ENCODE measurements around the gene PEX7. TPM values are rescaled to one million over a fixed set of nuclear protein-coding genes. Genes with fewer than 3 reads are reported as not detected.
"Not testable (repeated sequence)": the region's sequence is repeated elsewhere in the genome, so short reads cannot be mapped to it uniquely, and the experiment has no call there.

PEX7 gene
- total and polyA plus RNA-seq, 2 donors (not counting 1 experiment from before 2014, with no cell fraction given), result 10.2 to 18.0 TPM

DNA sequence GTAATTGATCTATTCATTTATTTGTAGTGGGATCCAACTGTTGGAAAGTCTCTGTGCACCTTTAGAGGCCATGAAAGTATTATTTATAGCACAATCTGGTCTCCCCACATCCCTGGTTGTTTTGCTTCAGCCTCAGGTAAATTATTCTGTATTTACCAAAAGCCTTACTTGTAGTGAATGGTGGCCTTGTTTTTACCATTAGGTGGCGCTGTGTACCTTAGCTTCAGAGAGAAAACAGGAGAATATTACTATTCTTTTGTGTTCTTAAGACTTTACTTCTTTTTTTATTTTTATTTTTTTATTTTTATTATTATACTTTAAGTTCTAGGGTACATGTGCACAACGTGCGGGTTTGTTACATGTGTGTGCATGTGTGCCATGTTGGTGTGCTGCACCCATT, 23.7 kb downstream of the PEX7 start:
- no peaks in the 10 kb centered on the region for H3K79me2 ChIP-seq (ENCODE audit: control insufficient read depth, insufficient read depth, low read length)

DNA sequence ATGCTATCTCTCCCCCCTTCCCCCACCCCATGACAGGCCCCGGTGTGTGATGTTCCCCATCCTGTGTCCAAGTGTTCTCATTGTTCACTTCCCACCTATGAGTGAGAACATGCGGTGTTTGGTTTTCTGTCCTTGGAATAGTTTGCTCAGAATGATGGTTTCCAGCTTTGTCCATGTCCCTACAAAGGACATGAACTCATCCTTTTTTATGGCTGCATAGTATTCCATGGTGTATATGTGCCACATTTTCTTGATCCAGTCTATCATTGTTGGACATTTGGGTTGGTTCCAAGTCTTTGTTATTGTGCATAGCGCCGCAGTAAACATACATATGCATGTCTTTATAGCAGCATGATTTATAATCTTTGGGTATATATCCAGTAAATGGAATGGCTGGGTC, 24.1 kb downstream of the PEX7 start:
- not testable (repeated sequence) for H3K36me3 ChIP-seq (ENCODE audit: control insufficient read depth, insufficient read depth, low read length); H3K27me3 ChIP-seq (ENCODE audit: control insufficient read depth, insufficient read depth, low read length); H2AFZ ChIP-seq (ENCODE audit: low read length); H3K4me3 ChIP-seq (replicated peaks in 1 of 4; ENCODE audit: control extremely low read depth in 1 of 4, insufficient read depth in 1 of 4, low read depth in 3 of 4, low read length in 4 of 4); H3K4me2 ChIP-seq (ENCODE audit: extremely low read depth, insufficient read depth, low read length); H4K20me1 ChIP-seq (ENCODE audit: control insufficient read depth, extremely low read depth, insufficient read depth, low read length); H3K9me3 ChIP-seq (ENCODE audit: control insufficient read depth, insufficient read depth, low read depth, low read length); H3K79me2 ChIP-seq (ENCODE audit: control insufficient read depth, insufficient read depth, low read length); H3K9ac ChIP-seq (ENCODE audit: insufficient read depth, low read length); H3K27ac ChIP-seq (ENCODE audit: insufficient read depth, low read length); H3K4me1 ChIP-seq (ENCODE audit: control insufficient read depth, extremely low read depth, insufficient read depth, low read length); DNase-seq (ENCODE audit: low read depth in 2 of 2)

More for the DNA sequence above, 23.7 kb downstream of the PEX7 start:
- Histone ChIP-seq H3K36me3 (ENCODE audit: control insufficient read depth, insufficient read depth, low read length) (no peaks in the 10 kb centered on the region), H3K27me3 (ENCODE audit: control insufficient read depth, insufficient read depth, low read length) (no peaks in the 10 kb centered on the region), H3K4me1 (ENCODE audit: control insufficient read depth, extremely low read depth, insufficient read depth, low read length) (no peaks in the 10 kb centered on the region), H2AFZ (ENCODE audit: low read length) (no peak overlapping the region), H3K4me3 (replicated peaks in 1 of 4; ENCODE audit: control extremely low read depth in 1 of 4, insufficient read depth in 1 of 4, low read depth in 3 of 4, low read length in 4 of 4) (no peak overlapping the region), H3K9me3 (ENCODE audit: control insufficient read depth, insufficient read depth, low read depth, low read length) (no peaks in the 10 kb centered on the region), H3K9ac (ENCODE audit: insufficient read depth, low read length) (no peak overlapping the region), H3K27ac (ENCODE audit: insufficient read depth, low read length) (no peak overlapping the region), H3K4me2 (ENCODE audit: extremely low read depth, insufficient read depth, low read length) (no peak overlapping the region), H4K20me1 (ENCODE audit: control insufficient read depth, extremely low read depth, insufficient read depth, low read length) (no peaks in the 10 kb centered on the region)
- DNase-seq (ENCODE audit: low read depth in 2 of 2), result peak; percentile 56 to 81
- TF ChIP-seq, protein P1, sequence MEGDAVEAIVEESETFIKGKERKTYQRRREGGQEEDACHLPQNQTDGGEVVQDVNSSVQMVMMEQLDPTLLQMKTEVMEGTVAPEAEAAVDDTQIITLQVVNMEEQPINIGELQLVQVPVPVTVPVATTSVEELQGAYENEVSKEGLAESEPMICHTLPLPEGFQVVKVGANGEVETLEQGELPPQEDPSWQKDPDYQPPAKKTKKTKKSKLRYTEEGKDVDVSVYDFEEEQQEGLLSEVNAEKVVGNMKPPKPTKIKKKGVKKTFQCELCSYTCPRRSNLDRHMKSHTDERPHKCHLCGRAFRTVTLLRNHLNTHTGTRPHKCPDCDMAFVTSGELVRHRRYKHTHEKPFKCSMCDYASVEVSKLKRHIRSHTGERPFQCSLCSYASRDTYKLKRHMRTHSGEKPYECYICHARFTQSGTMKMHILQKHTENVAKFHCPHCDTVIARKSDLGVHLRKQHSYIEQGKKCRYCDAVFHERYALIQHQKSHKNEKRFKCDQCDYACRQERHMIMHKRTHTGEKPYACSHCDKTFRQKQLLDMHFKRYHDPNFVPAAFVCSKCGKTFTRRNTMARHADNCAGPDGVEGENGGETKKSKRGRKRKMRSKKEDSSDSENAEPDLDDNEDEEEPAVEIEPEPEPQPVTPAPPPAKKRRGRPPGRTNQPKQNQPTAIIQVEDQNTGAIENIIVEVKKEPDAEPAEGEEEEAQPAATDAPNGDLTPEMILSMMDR (conservative IDR thresholded peaks at IDR 0.05 in 1 of 2, IDR thresholded peaks at IDR 0.05 in 1 of 2; ENCODE audit: low read depth in 1 of 2, low read length in 2 of 2), result peak; percentile 60 to 85
- TF ChIP-seq EZH2 (IDR thresholded peaks at IDR 0.05; ENCODE audit: low read length, missing control alignments), result no peak

DNA sequence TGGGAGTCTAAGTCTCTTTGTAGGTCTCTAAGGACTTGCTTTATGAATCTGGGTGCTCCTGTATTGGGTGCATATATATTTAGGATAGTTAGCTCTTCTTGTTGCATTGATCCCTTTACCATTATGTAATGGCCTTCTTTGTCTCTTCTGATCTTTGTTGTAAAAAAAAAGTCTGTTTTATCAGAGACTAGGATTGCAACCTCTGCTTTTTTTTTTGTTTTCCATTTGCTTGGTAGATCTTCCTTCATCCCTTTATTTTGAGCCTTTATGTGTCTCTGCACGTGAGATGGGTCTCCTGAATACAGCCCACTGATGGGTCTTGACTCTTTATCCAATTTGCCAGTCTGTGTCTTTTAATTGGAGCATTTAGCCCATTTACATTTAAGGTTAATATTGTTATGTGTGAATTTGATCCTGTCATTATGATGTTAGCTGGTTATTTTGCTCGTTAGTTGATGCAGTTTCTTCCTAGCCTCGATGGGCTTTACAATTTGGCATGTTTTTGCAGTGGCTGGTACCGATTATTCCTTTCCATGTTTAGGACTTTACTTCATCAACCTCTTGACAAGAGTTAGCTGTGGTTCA, 27.7 kb downstream of the PEX7 start:
- H3K36me3 ChIP-seq (ENCODE audit: control insufficient read depth, insufficient read depth, low read length); H3K4me3 ChIP-seq (replicated peaks in 1 of 4; ENCODE audit: control extremely low read depth in 1 of 4, insufficient read depth in 1 of 4, low read depth in 3 of 4, low read length in 4 of 4); H3K4me1 ChIP-seq (ENCODE audit: control insufficient read depth, extremely low read depth, insufficient read depth, low read length); H3K27ac ChIP-seq (ENCODE audit: insufficient read depth, low read length); H3K9ac ChIP-seq (ENCODE audit: insufficient read depth, low read length); H3K27me3 ChIP-seq (ENCODE audit: control insufficient read depth, insufficient read depth, low read length); H3K79me2 ChIP-seq (ENCODE audit: control insufficient read depth, insufficient read depth, low read length); H2AFZ ChIP-seq (ENCODE audit: low read length); H4K20me1 ChIP-seq (ENCODE audit: control insufficient read depth, extremely low read depth, insufficient read depth, low read length); DNase-seq (ENCODE audit: low read depth in 2 of 2); H3K4me2 ChIP-seq (ENCODE audit: extremely low read depth, insufficient read depth, low read length); H3K9me3 ChIP-seq (ENCODE audit: control insufficient read depth, insufficient read depth, low read depth, low read length): not testable (repeated sequence)

DNA sequence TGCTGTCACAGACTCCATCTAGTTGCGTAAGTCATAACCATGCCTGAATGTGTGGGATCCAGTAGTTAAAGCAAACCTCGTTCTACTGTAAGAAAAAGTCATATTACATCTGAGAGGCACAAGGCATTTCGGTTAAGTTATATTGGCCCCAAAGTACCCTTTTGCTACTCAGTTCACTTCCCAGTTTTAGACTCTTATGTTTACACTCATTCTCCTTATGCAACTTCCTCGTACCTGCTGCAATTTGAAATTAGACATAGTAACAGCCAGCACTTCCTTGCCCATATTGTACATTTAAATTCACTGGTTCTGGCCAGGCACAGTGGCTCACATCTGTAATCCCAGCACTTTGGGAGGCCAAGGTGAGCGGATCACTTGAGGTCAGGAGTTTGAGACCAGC, 37.0 kb downstream of the PEX7 start:
- Histone ChIP-seq H3K79me2 (ENCODE audit: control insufficient read depth, insufficient read depth, low read length) (no peaks in the 10 kb centered on the region), H2AFZ (ENCODE audit: low read length) (no peak overlapping the region), H3K4me3 (replicated peaks in 1 of 4; ENCODE audit: control extremely low read depth in 1 of 4, insufficient read depth in 1 of 4, low read depth in 3 of 4, low read length in 4 of 4) (no peak overlapping the region), H4K20me1 (ENCODE audit: control insufficient read depth, extremely low read depth, insufficient read depth, low read length) (no peaks in the 10 kb centered on the region), H3K36me3 (ENCODE audit: control insufficient read depth, insufficient read depth, low read length) (no peaks in the 10 kb centered on the region), H3K4me2 (ENCODE audit: extremely low read depth, insufficient read depth, low read length) (no peak overlapping the region), H3K9me3 (ENCODE audit: control insufficient read depth, insufficient read depth, low read depth, low read length) (no peaks in the 10 kb centered on the region), H3K27ac (ENCODE audit: insufficient read depth, low read length) (no peak overlapping the region), H3K27me3 (ENCODE audit: control insufficient read depth, insufficient read depth, low read length) (no peaks in the 10 kb centered on the region), H3K9ac (ENCODE audit: insufficient read depth, low read length) (no peak overlapping the region), H3K4me1 (ENCODE audit: control insufficient read depth, extremely low read depth, insufficient read depth, low read length) (no peaks in the 10 kb centered on the region)
- DNase-seq (ENCODE audit: low read depth in 2 of 2), result no peak
- no peak for TF ChIP-seq EZH2 (IDR thresholded peaks at IDR 0.05; ENCODE audit: low read length, missing control alignments)
- TF ChIP-seq, protein P1 (conservative IDR thresholded peaks at IDR 0.05 in 1 of 2, IDR thresholded peaks at IDR 0.05 in 1 of 2; ENCODE audit: low read depth in 1 of 2, low read length in 2 of 2), result no peak

Data from fibroblast of lung (primary cell).